ENCODE data around the gene FGF14. TPM values are rescaled to one million over a fixed set of nuclear protein-coding genes. Genes with fewer than 3 reads are reported as not detected.
A peak's percentile ranks its signal among the peaks of the same experiment; 100 is the strongest.

Gene FGF14
- total RNA-seq, 1 experiment from 2014 or later = 0.22 TPM

DNA sequence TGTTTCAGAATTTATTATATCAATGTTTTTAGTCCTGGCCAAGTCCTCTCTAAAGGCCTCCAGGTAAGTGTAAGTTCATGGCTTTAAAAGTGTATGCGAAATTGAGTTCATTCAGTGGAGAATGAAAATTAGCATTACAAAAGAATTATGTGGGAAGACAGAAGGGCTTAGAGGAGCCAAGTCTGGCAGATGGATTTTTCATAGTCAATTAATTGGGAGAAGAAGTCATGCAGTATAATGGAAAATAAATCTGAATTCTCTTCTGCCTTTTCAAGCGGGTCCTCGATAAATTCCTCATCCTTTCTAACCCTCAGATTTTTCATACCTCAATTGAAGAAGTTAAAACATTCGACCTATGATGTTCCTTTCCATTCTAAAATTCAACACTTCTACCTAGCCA is 555.1 kb downstream of the FGF14 start:
- no peaks in the 10 kb centered on the region for H3K27me3 Mint-ChIP-seq (ENCODE audit: low read depth)
- Histone ChIP-seq H3K18ac (ENCODE audit: insufficient read length, low read depth, low read length) (no peak overlapping the region), H3K14ac (ENCODE audit: insufficient read depth, low read length) (no peak overlapping the region), H3K4me2 (ENCODE audit: insufficient read depth, insufficient read length, low read length) (no peak overlapping the region), H3K27me3 (ENCODE audit: insufficient read depth, low read length) (no peaks in the 10 kb centered on the region), H3K9me3 (ENCODE audit: control insufficient read depth, low read depth, low read length) (no peaks in the 10 kb centered on the region), H2AK5ac (ENCODE audit: insufficient read length, low read length) (no peak overlapping the region), H4K20me1 (ENCODE audit: control insufficient read depth, insufficient read depth, insufficient read length) (no peaks in the 10 kb centered on the region), H2BK120ac (ENCODE audit: low read depth, low read length, poor library complexity, severe bottlenecking) (no peak overlapping the region), H2BK12ac (ENCODE audit: insufficient read length, low read depth, low read length) (no peak overlapping the region), H3K79me2 (ENCODE audit: insufficient read depth, low read length) (no peaks in the 10 kb centered on the region), H3K23me2 (ENCODE audit: insufficient read length, low read depth, low read length, poor library complexity, severe bottlenecking) (no peaks in the 10 kb centered on the region), H4K91ac (ENCODE audit: insufficient read length, low read depth, low read length) (no peak overlapping the region), H3K9ac (ENCODE audit: extremely low read depth, insufficient read length, low read length) (no peak overlapping the region), H2BK20ac (ENCODE audit: low read depth, low read length, poor library complexity, severe bottlenecking) (no peak overlapping the region), H3K23ac (ENCODE audit: insufficient read length, low read depth, low read length) (no peak overlapping the region), H2AFZ (ENCODE audit: low read length) (no peak overlapping the region), H4K8ac (replicated peaks; ENCODE audit: insufficient read length, low read depth, low read length) (no peak overlapping the region), H3K56ac (ENCODE audit: insufficient read length, low read depth, low read length) (no peak overlapping the region), H3K4me1 (ENCODE audit: insufficient read depth, low read length) (peaks cover 4% of the 10 kb centered on the region; the same call in 1 of the 2 replicates), H2BK15ac (ENCODE audit: low read depth, low read length) (no peak overlapping the region), H3K27ac (ENCODE audit: insufficient read length, low read depth, low read length) (no peak overlapping the region), H3T11ph (ENCODE audit: low read length) (no peak overlapping the region), H3K4ac (ENCODE audit: low read depth, low read length) (no peak overlapping the region), H2BK5ac (ENCODE audit: insufficient read length, low read length) (no peak overlapping the region), H4K5ac (ENCODE audit: insufficient read length, low read depth, low read length) (no peak overlapping the region), H3K79me1 (ENCODE audit: insufficient read depth, low read depth, low read length, poor library complexity, severe bottlenecking) (no peaks in the 10 kb centered on the region)
- H3K4me1 Mint-ChIP-seq = peaks cover 26 to 28% of the 10 kb centered on the region in 2 experiments
- H3K4me3 Mint-ChIP-seq = no peak overlapping the region
- peak overlapping the region; percentile 0 to 12 (median 4); a peak in 3 of 7 replicates for H3K27ac Mint-ChIP-seq
- TF ChIP-seq, protein P1, sequence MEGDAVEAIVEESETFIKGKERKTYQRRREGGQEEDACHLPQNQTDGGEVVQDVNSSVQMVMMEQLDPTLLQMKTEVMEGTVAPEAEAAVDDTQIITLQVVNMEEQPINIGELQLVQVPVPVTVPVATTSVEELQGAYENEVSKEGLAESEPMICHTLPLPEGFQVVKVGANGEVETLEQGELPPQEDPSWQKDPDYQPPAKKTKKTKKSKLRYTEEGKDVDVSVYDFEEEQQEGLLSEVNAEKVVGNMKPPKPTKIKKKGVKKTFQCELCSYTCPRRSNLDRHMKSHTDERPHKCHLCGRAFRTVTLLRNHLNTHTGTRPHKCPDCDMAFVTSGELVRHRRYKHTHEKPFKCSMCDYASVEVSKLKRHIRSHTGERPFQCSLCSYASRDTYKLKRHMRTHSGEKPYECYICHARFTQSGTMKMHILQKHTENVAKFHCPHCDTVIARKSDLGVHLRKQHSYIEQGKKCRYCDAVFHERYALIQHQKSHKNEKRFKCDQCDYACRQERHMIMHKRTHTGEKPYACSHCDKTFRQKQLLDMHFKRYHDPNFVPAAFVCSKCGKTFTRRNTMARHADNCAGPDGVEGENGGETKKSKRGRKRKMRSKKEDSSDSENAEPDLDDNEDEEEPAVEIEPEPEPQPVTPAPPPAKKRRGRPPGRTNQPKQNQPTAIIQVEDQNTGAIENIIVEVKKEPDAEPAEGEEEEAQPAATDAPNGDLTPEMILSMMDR (conservative IDR thresholded peaks at IDR 0.05) = no peak
- WGBS (ENCODE audit: extremely low coverage, insufficient read length, low lambda C conversion rate) = no CpG with 5 or more reads among the region's 4 CpGs
- no peaks in the 10 kb centered on the region for H3K9me3 Mint-ChIP-seq
- no peaks in the 10 kb centered on the region for H3K36me3 Mint-ChIP-seq (ENCODE audit: insufficient read depth in 1 of 3, low read depth in 3 of 3)
- DNase-seq = no peak

Data from H9 (cell line).